Vagina (tissue), 2 donors: ENCODE data around the gene BCAS1.

Experiments used
- CTCF ChIP-seq, 3 experiments: fragments of 450-650 bp in 2 of 3; fragments of 200-600 bp in 1 of 3; sonication (generic) in 1 of 3; IDR thresholded peaks; one replicate each; pipeline ENCODE4 v1.5.1; 2017 to 2019; ENCODE audit warnings: antibody characterized with exemption in 3 of 3, mild to moderate bottlenecking in 2 of 3, moderate library complexity in 2 of 3
- POLR2A ChIP-seq, 2 donors: fragments of 450-650 bp; IDR thresholded peaks; one replicate each; pipeline ENCODE4 v1.6.1; 2017; ENCODE audit warnings: antibody characterized with exemption in 2 of 2, mild to moderate bottlenecking in 2 of 2, moderate library complexity in 2 of 2

DNA sequence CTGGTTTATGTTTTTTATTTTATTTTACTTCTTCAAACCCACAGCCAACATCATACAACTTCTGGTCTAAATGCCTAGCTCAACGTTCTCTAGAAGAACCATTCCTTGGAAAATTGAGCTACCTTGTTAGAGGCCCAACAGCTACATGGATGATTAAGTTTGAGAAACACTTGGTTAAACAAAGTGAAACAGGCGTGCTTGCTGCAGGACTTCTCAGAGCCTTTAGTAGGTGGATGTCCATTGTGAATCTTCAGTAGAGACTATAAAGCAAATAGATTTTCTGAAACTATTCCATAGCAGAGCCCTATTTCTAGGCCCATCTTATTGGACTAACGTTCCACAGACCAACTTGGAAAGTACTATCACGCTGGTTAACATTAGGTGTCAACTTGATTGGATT lies 51.3 kb downstream of the BCAS1 start:
- TF ChIP-seq CTCF (IDR thresholded peaks at IDR 0.05) (no peak), POLR2A (IDR thresholded peaks at IDR 0.05) (no peak)
